ENCODE measurements around the gene CTXN3.

- TF ChIP-seq CTCF (IDR thresholded peaks at IDR 0.05; ENCODE audit: borderline replicate concordance, extremely low read depth, low read length, poor library complexity, severe bottlenecking) = no peak
- no peak for TF ChIP-seq EZH2 (IDR thresholded peaks at IDR 0.05; ENCODE audit: borderline replicate concordance, low read depth, low read length, severe bottlenecking)
Measured at GRCh38 chr5:127602481-127602880, 46.4 kb upstream of the CTXN3 start.
